RCC 7860 (cell line): ENCODE data around the gene C22orf42.
"Not testable (repeated sequence)": the region's sequence is repeated elsewhere in the genome, so short reads cannot be mapped to it uniquely, and the experiment has no call there.

Source experiments
- DNase-seq: peaks from one replicate; pipeline ENCODE4 v3.0.0-alpha.2; 2015; ENCODE audit warnings: low spot score
- FAIRE-seq: peaks from 2 replicates; lab custom pipeline; 2012; peaks lifted over from hg19 to GRCh38; lab: Jason Lieb, UNC

The C22orf42 gene

DNA sequence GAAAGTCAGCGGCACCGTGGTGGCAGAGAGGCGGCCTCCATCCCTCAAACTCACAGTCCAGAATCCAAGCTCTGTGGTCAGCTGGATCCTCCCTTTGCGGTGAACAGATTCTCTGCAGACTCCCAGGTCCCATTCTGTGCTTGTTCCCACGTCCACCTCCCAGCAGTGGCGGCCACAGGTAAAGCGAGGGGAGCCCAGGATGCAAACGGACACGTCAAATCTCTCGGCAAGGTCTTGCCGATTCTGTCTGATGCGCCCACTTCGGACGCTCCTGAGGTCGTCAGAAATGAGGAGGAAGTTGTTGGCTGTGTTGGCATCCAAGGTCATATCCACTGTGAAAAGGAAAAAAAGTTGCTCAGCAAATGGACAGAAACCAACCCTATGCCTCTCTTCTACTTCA, 31.9 kb upstream of the C22orf42 start:
- not testable (repeated sequence) for FAIRE-seq, DNase-seq

DNA sequence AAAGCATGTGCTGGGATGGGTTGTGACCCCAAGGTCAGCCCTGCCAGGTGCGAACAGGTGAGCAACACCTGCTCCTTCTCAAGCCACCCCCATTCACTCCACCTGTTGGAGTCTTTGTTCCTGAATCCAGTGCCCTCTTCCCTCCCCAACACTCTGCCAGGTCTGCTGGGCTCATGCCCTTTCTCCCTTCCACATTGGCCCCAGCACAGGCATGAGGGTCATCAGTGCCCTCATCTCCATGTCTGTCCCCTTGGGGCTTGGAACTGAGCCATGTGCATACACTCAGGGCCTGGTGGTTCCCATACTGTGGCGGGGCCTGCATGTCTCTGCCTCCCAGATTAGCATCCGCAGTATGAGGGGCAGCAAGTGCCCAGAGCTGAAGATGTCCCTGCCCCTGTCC, 26.7 kb upstream of the C22orf42 start:
- DNase-seq: no peak

DNA sequence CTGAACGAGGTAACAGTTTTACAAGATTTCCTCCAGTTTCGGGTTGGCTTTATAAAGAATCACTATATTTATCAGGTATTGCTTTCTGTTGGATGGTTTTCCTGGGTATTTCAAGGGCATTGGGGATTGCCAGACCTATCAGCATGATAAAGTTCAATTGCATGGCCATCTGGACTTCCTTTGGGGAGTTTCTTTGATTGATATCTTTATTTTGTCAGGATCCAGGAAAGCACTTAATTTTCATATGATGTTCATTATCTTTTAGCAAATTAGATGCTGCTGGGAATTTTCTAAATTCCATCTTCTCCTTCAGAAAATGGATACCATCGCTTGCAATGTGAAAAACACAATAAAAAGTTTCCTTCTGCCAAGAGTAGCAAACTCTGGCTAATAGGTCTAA, 24.5 kb upstream of the C22orf42 start:
- FAIRE-seq (no peak), DNase-seq (no peak)

More for the DNA sequence above, 26.7 kb upstream of the C22orf42 start:
- no peak for FAIRE-seq

DNA sequence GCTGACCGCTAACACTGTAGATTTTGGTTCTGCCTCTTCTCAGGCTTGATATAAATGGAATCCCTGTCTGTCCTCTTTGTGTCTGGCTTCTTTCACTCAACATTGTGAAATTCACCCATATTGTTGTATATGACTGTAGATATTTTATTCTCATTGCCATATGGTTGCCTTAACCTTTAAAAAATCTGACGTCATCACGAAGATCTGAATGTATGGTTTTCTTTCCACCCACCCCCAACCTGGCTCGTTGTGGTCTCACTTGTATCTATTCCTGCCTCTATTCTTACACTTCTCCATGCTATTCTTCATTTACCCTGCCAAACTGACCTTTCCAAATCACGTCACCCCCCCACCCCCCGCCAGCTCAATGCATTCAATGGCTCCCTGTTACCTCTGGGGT, 21.9 kb upstream of the C22orf42 start:
- FAIRE-seq (no peak), DNase-seq (no peak)

DNA sequence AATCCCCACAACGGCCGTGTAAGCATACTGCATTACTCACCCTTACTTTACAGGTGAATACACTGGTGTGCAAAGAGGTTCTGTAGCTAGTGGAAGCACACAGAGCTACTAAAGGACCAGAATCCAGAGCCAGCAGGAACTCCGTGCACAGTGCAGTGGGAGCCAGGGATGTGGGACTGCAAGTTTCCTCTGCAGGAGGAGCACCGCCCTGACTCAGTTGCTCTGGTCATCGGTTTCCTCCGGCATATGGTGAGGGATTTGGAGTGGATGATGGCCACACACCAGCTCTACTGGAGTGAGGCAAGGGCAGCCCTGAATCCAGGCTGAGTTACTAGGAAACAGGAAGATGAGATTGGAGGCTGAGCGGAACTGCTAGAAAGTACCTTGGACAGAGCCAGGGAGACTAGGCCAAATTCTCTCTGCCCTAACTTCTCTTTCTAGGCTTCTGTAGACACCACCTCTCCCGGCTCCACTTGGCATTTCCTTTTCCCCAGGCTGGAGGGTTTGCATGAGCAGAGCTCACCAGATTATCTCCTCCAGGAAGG, 18.2 kb upstream of the C22orf42 start:
- no peak for FAIRE-seq

DNA sequence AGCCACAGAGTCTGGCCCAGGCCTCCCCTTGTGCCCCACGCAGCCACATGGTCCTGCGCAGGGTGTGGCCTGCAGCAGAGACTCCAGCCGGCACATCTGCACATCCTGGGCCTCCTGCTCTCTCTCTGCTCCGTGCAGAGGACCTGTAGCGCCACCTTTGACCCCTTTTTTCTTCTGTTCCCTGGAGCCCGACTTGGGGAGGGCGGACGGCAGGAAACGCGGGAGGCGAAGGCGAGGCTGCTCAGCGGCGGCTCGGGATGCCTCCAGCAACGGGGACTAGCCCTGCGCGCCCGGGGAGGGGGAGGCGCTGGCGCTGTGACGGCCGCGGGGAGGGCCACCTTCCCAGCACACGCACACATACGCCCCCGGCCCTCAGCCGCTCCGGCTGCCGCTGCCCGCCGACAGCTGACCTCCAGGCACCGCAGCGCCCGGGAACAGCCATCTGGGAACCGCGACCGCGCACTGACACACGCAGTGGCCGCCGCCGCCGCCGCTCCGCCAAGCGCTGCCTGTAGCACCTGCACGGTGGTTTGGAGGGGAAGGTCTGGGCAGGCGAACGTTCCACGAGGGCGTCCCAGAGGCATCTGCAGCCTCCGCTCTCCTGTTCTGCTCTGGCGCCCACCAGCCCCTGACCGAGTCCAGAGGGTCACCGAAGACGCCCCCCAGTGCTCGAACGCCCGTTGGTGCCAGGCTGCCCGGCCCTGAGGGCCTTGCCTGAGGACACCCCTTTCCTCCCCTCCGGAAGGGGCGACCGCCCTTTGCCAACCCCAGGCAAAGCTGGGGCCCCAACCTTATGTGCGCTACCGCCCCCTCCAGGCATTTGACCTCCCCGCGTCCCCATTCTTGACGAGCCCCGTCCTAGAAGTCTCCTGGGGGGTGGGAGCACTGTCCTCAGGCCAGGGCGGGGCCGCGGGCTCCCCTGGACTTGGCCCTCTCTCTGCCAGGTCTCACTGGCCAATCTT, 16.9 kb upstream of the C22orf42 start:
- FAIRE-seq: no peak
- no peak for DNase-seq

More for the DNA sequence above, 18.2 kb upstream of the C22orf42 start:
- DNase-seq: no peak

DNA sequence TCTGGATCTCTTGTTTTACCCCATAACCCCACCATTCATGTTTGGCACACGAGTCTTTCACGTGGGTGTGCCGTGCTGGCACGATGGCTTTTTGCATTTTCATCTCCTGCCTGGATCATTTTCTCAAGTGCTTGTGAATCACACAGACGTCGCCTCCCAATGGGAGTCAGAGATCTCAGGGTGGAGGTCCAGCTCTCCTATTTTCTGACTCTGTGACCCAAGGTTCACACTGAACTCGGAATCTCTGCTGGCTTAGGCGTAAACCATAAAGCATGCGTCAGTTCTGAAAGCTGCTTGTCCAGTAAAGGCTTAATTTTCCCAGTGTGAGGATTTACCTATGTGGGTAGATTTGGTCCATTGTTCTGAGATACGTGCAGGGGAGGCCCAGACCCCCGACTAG, 16.0 kb upstream of the C22orf42 start:
- DNase-seq: no peak
- FAIRE-seq: no peak

DNA sequence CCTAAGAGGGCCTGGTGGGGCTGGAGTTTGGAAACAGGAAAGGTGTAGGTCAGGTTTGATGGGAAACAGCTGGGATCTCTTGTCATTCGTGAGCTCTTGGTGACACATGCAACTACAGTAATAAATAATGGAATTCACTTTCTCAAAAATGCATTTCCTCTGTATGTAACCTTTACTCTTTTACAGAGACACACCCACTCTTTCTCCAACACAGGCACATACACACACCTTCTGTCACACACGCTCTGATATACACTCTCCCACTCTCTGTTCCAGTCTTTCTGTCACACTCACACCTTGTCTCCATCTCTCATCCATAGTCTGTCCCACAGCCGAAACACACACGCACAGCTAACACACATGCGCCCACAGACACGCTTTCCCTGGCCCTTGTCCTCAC, 6.6 kb upstream of the C22orf42 start:
- DNase-seq: no peak
- no peak for FAIRE-seq

DNA sequence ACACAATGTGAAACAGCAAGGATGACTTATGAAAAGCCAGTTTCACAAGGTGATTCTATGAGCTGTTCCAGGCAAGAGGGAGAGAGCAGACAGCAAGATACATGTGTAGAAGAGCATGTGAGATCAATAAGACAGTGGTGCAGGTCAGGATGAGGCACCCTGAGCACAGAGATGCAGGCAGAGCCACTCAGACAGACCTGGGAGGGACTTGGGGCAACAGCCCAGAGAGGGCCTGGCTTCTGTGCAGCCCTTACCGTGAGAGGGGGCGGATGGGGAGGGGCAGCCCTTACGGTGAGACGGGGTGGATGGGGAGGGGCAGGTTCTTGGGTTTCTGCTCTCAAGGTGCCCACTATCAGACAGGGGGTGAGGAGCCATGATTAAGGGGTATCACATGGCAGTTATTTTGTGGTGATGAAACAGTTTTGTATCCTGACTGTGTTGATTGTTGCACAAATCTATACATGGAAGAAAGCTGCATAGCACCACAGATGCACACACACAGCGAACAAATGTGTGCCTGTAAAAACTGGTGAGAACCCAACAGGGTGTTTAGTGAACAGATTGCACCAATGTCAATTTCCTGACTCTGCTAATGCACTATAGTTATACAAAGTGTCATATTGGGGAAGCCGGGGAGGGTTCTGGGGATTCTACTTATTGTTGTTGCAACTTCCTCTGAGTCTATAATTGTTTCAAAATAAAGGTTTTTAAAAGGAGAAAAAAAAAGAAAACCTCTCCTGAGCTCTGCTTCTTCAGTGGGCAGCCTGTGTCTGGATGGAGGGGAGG, 5.2 kb upstream of the C22orf42 start:
- FAIRE-seq (no peak), DNase-seq (no peak)

DNA sequence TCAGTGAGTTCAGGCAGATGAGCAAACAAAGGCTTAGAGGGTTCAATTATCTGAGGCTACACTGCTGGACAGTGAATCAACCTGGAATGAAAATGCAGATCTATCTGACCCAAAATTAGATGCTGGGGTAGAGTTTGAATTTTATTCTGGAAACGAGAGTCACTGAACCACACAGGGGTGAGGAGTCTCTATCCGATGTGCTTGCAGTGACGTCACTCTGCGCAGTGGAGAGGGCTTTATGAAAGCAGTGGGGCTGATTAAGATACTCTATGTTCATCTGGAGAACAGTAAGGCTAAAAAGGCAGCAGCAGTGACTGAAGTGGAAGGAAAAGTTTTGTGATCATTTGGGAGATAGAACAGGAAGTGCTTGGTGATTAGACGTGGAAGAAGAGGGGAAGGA, 1.3 kb upstream of the C22orf42 start:
- DNase-seq, FAIRE-seq: not testable (repeated sequence)

DNA sequence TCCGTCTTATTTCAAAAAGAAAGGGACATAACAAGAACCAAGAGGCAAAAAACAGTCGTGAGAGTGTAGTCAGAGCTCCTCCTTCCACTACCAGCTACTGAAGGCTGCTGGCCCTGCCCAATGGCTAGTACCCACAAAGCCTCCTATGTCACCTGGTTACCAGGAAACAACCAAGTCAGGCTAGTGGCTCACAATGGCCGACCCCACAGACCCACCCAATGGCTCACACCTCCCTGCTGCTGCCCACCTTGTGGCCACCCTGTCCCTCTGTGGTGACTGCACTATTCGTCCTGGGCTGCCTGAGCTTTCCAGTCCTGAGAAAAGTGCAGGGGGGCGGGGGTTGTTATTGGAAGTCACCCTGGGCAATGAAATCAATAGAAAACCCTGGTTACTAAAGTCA, 1.5 kb downstream of the C22orf42 start:
- not testable (repeated sequence) for DNase-seq, FAIRE-seq

DNA sequence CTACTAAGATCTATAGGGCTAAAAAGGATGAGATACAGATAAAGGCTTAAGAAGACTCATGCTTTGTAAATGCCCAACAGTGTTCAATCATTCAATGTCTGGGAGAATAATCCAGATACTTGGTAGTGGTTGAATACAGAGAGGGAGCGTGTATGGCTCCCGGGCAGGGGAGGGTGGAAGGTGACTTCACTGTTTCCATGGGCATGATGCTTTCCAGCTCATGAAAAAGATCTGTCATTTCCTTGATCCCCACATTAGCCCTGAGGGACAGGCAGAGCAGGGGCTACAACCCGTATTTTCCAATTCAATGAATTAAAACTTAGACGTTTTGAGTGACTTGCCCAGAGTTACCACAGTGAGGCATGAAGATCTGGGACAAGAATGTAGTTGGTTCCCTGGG, 4.4 kb downstream of the C22orf42 start:
- not testable (repeated sequence) for DNase-seq, FAIRE-seq

DNA sequence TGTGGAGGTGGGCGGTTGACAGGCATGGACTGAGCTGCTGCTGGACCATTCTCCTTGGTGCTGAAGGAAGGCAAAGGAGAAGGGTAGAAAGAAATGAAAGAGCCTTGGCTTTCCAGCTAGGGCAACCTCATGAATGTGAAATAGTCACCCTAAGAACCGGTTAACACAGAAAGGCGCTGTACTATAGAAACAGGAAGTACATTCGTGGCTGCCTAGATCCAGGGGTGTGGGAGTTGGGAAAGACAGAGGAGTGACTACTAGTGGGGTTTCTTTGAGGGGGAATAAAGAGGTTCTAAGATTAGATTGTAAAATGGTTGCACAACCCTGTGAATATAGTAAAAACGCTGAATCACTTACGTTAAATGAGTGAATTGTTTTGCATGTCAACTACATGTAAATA, 7.5 kb downstream of the C22orf42 start:
- not testable (repeated sequence) for DNase-seq, FAIRE-seq

DNA sequence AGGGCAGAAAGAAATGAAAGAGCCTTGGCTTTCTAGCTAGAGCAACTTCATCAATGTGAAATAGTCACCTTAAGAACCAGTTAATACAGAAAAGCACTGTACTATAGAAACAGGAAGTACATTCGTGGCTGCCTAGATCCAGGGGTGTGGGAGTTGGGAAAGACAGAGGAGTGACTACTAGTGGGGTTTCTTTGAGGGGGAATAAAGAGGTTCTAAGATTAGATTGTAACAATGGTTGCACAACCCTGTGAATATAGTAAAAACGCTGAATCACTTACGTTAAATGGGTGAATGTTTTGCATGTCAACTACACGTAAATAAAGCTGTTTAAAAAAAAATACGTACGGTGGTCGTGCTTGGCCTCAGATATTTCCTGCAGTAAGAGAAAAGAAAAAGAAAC, 8.5 kb downstream of the C22orf42 start:
- DNase-seq, FAIRE-seq: not testable (repeated sequence)

DNA sequence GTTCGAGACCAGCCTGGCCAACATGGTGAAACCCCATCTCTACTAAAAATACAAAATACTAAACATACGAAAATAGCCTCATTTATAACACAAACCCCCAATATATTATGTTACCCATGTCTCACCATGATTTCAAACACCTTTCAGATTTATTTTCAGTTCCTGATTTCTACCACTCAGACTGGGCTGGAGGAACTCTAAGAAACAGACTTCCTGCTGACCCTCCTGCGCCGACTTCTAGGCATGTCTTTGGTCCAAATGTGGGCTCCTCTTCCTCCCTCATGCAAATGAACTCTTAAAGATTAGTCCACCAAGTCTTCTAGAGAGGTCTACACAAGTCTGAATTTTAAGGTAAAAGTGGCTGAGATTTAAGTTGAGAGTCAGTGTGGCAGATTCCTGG, 10.7 kb downstream of the C22orf42 start:
- not testable (repeated sequence) for FAIRE-seq, DNase-seq

DNA sequence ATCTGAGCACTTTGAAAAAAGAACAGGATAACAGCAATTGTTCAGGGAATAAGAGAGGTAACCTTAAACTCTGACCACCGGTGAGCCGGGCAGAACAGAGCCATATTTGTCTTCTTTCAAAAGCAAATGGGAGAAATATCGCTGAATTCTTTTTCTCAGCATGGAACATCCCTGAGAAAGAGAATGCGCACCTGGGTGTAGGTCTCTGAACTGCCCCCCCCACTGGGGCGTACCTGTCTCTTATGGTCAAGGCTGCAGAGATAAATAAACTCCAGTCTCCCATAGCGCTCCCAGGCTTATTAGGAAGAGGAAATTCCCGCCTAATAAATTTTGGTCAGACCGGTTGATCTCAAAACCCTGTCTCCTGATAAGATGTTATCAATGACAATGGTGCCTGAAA, 12.0 kb downstream of the C22orf42 start:
- DNase-seq, FAIRE-seq: not testable (repeated sequence)

DNA sequence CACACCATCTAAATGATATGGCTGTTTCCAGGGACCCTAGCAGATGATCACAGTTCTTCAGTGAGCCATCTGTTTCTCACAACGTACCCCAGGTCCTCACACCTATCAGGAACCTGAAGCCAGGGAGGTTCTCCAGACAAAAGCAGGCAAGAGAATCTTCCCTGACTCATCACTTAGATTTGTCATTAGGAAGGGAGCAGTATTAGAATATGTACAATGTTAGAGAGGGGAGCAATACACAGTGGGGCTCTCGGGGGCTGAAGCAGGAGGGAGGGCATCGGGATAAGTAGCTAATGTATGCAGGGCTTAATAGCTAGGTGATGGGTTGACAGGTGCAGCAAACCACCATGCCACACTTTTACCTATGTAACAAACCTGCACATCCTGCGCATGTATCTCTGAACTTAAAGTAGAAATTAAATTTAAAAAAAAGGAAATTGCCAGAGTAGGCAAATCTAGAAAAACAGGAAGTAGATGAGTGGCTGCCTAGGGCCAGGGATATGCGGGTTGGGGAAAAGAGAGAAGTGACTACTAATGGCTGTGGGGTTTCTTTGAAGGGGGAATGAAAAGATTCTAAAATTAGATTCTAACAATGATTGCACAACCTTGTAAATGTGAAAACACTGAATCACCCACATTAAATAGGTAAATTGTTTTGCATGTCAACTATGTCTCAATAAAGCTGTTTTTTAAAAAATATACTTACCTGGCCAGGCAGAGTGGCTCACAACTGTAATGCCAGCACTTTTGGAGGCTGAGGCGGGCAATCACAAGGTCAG, 14.4 kb downstream of the C22orf42 start:
- no peak for FAIRE-seq

DNA sequence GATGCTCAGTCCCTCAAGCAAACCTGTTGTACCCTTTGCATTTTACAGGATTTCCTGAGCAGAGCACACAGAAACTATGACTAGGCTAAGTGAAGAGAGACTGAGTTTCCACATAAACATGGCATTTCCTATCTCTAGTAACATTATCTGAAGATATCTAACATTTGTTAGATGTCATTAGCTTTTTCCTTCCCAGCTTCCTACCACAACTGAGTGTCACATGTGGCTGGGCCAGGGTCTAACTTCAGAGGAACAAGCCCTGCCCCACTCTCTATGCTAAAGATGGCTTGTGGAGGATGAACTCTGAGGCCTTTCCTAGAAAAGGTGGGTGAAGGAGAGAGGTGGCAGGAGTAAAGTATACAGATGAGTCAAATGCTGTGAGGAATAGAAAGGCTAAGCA, 16.5 kb downstream of the C22orf42 start:
- DNase-seq: no peak
- FAIRE-seq: no peak

More for the DNA sequence above, 14.4 kb downstream of the C22orf42 start:
- DNase-seq: no peak

DNA sequence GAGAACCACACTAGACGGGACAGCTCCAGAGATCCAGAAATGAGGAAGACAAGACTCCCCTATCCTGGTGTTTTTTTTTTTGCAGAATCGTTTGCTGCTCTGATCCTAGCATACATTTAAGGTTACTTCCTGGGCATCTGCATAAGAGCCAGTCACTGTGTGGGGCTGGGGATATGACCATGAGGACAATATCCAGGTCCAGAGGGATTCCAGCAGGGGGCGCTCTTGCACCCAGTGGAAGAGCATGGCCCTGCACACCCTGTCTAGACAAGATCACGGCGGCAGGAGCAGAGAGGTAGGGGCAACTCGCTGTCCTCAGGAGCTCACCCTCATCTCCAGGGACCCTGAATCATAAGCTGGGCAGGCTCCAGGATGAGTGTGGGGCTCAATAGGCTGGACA, 18.4 kb downstream of the C22orf42 start:
- not testable (repeated sequence) for FAIRE-seq, DNase-seq

DNA sequence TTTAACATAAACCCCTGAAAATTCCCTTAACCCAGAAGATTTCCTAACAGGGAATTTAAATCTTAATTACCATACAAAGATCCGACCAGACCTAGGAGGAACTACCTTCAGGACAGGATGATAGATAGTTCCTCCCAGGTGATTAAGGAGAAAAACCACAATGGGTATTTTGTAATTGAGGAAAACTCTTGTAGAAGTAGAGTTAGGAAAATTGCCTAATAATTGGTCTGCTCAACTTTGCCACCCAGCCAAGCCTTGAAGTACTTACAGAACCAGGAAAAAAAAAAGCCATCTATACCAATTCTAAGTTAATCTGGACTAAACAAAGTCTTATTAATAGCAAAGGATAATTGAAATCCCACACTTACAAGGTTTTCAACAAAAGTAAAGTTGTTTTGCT, 20.5 kb downstream of the C22orf42 start:
- DNase-seq, FAIRE-seq: not testable (repeated sequence)
